SK-N-SH treated with all-trans-retinoic acid at 6 μM for 48 hours (cell line): ENCODE data around the gene TCERG1L.

Experiments
- ARNTL ChIP-seq: fragments of 450-650 bp; formaldehyde crosslinking; IDR thresholded peaks from 2 replicates; pipeline ENCODE4 v1.5.0; 2020; ENCODE audit warnings: low read depth, mild to moderate bottlenecking, moderate library complexity, borderline replicate concordance
- BACH2 ChIP-seq: fragments of 250-450 bp; sonication (Bioruptor Pico); IDR thresholded peaks from 2 replicates; pipeline ENCODE4 v1.9.0; 2021; ENCODE audit warnings: mild to moderate bottlenecking, borderline replicate concordance
- CREB5 ChIP-seq: fragments of 250-450 bp; sonication (Bioruptor Pico); IDR thresholded peaks from 2 replicates; pipeline ENCODE4 v1.5.1; 2020; ENCODE audit warnings: low read depth, mild to moderate bottlenecking, moderate library complexity
- CSRNP3 ChIP-seq: fragments of 250-450 bp; sonication (Bioruptor Pico); IDR thresholded peaks from 2 replicates; pipeline ENCODE4 v1.5.1; 2021; ENCODE audit warnings: mild to moderate bottlenecking, moderate library complexity
- GLIS3 ChIP-seq: fragments of 250-450 bp; sonication (Bioruptor Pico); IDR thresholded peaks from 2 replicates; pipeline ENCODE4 v1.5.0; 2020; ENCODE audit warnings: mild to moderate bottlenecking, moderate library complexity
- ISL1 ChIP-seq: fragments of 250-450 bp; sonication (Bioruptor Pico); IDR thresholded peaks from 2 replicates; pipeline ENCODE4 v2.1.2; 2022; ENCODE audit warnings: mild to moderate bottlenecking, moderate library complexity
- OSR1 ChIP-seq: fragments of 250-450 bp; sonication (Bioruptor Pico); IDR thresholded peaks from 2 replicates; pipeline ENCODE4 v1.8.0; 2022; ENCODE audit warnings: moderate library complexity, mild to moderate bottlenecking, inconsistent platforms
- PATZ1 ChIP-seq: fragments of 250-450 bp; sonication (Bioruptor Pico); IDR thresholded peaks from 2 replicates; pipeline ENCODE4 v1.8.0; 2020; ENCODE audit warnings: mild to moderate bottlenecking, moderate library complexity, borderline replicate concordance
- PPARA ChIP-seq: fragments of 250-450 bp; sonication (Bioruptor Pico); IDR thresholded peaks from 2 replicates; pipeline ENCODE4 v1.5.0; 2020; ENCODE audit warnings: mild to moderate bottlenecking, borderline replicate concordance
- RARB ChIP-seq: fragments of 250-450 bp; sonication (Bioruptor Pico); IDR thresholded peaks from 2 replicates; pipeline ENCODE4 v1.8.0; 2021; ENCODE audit warnings: mild to moderate bottlenecking, moderate library complexity
- TOX ChIP-seq: fragments of 250-450 bp; sonication (Bioruptor Pico); IDR thresholded peaks from 2 replicates; pipeline ENCODE4 v1.8.0; 2021; ENCODE audit warnings: mild to moderate bottlenecking, moderate library complexity, borderline replicate concordance
- ZFP3 ChIP-seq: fragments of 250-450 bp; sonication (Bioruptor Pico); IDR thresholded peaks from 2 replicates; pipeline ENCODE4 v1.5.0; 2020; ENCODE audit warnings: mild to moderate bottlenecking, moderate library complexity
- ZFP30 ChIP-seq: fragments of 450-650 bp; formaldehyde crosslinking; IDR thresholded peaks from 2 replicates; pipeline ENCODE4 v1.5.0; 2022; ENCODE audit warnings: mild to moderate bottlenecking, moderate library complexity
- ZNF565 ChIP-seq: fragments of 450-650 bp; formaldehyde crosslinking; conservative IDR thresholded peaks from 2 replicates; pipeline ENCODE4 v1.5.0; 2020; ENCODE audit warnings: low read depth, mild to moderate bottlenecking, moderate library complexity

- no peak for TF ChIP-seq BACH2 (CRISPR knock-in tag)
- TF ChIP-seq PATZ1 (CRISPR knock-in tag): no peak
- no peak for TF ChIP-seq GLIS3 (CRISPR knock-in tag)
- TF ChIP-seq ZFP30 (CRISPR knock-in tag): no peak
- no peak for TF ChIP-seq ZNF565 (CRISPR knock-in tag)
- no peak for TF ChIP-seq CSRNP3 (CRISPR knock-in tag)
- no peak for TF ChIP-seq RARB (CRISPR knock-in tag)
- no peak for TF ChIP-seq ZFP3
- TF ChIP-seq CREB5 (CRISPR knock-in tag): no peak
- TF ChIP-seq OSR1: no peak
- no peak for TF ChIP-seq ARNTL (CRISPR knock-in tag)
- no peak for TF ChIP-seq PPARA
- no peak for TF ChIP-seq TOX
- TF ChIP-seq ISL1 (CRISPR knock-in tag): no peak
Observed at GRCh38 chr10:131149111-131149510, 162.4 kb downstream of the TCERG1L start.
